CD8-positive, alpha-beta memory T cell (primary cell): ENCODE measurements around the gene GPN1. TPM values are rescaled to one million over a fixed set of nuclear protein-coding genes. Genes with fewer than 3 reads are reported as not detected.
"Not testable (repeated sequence)": the region's sequence is repeated elsewhere in the genome, so short reads cannot be mapped to it uniquely, and the experiment has no call there.

Experiments used
- CTCF ChIA-PET: fragments of 350-600 bp; sonication (Branson Sonifier 250); formaldehyde crosslinking; loops from one replicate; lab custom pipeline; 2021; ENCODE audit warnings: antibody characterized with exemption; lab: Charles Lee
- POLR2A ChIA-PET: fragments of 350-600 bp; sonication (Branson Sonifier 250); formaldehyde crosslinking; loops from one replicate; lab custom pipeline; 2021; ENCODE audit warnings: antibody characterized with exemption; lab: Charles Lee
- DNase-seq, 5 donors: peaks; one replicate each; pipeline versions ENCODE4 v3.0.0 to v3.0.0-alpha.2; 2020 to 2022; ENCODE audit warnings: mixed read lengths in 1 of 5
- H3K27ac ChIP-seq: one replicate; pipeline ENCODE4 v1.7.0; 2013; ENCODE audit warnings: low read depth, mild to moderate bottlenecking, low read length, moderate library complexity
- H3K27me3 ChIP-seq: 2 replicates; pipeline ENCODE4 v1.7.0; 2013; ENCODE audit warnings: low read length, mild to moderate bottlenecking; ENCODE audit not compliant: insufficient read depth, poor library complexity, severe bottlenecking
- H3K36me3 ChIP-seq: 2 replicates; pipeline ENCODE4 v1.7.0; 2013; ENCODE audit warnings: mild to moderate bottlenecking, low read length, moderate library complexity; ENCODE audit not compliant: insufficient read depth
- H3K4me1 ChIP-seq: 2 replicates; pipeline ENCODE4 v1.7.0; 2013; ENCODE audit warnings: mild to moderate bottlenecking, low read length, moderate library complexity; ENCODE audit not compliant: insufficient read depth
- H3K4me3 ChIP-seq: 2 replicates; pipeline ENCODE4 v1.7.0; 2013; ENCODE audit warnings: mild to moderate bottlenecking, low read length
- H3K9me3 ChIP-seq: 2 replicates; pipeline ENCODE4 v1.7.0; 2013; ENCODE audit warnings: mild to moderate bottlenecking, low read length
- H3K27ac Mint-ChIP-seq, 8 donors: one replicate each; pipeline ENCODE4 v1.8.0; 2020 to 2021; ENCODE audit warnings: mixed read lengths in 8 of 8, mild to moderate bottlenecking in 6 of 8, inconsistent platforms in 3 of 8, moderate library complexity in 3 of 8
- H3K27me3 Mint-ChIP-seq, 2 donors: one replicate each; pipeline ENCODE4 v1.8.0; 2020 to 2021; ENCODE audit warnings: mixed read lengths in 2 of 2, mild to moderate bottlenecking in 1 of 2, moderate library complexity in 1 of 2
- H3K36me3 Mint-ChIP-seq, 3 donors: one replicate each; pipeline ENCODE4 v1.8.0; 2020 to 2021; ENCODE audit warnings: mixed read lengths in 3 of 3, inconsistent platforms in 1 of 3, mild to moderate bottlenecking in 1 of 3
- H3K4me1 Mint-ChIP-seq, 3 donors: one replicate each; pipeline ENCODE4 v1.8.0; 2020 to 2021; ENCODE audit warnings: mixed read lengths in 3 of 3, inconsistent platforms in 1 of 3, mild to moderate bottlenecking in 1 of 3
- H3K4me3 Mint-ChIP-seq, 7 donors: one replicate each; pipeline ENCODE4 v1.8.0; 2020 to 2021; ENCODE audit warnings: mixed read lengths in 7 of 7, mild to moderate bottlenecking in 6 of 7, moderate library complexity in 4 of 7, inconsistent platforms in 2 of 7
- H3K9me3 Mint-ChIP-seq, 5 donors: one replicate each; pipeline ENCODE4 v1.8.0; 2020 to 2022; ENCODE audit warnings: mixed read lengths in 5 of 5, mild to moderate bottlenecking in 3 of 5, moderate library complexity in 2 of 5, inconsistent platforms in 1 of 5
- polyA plus RNA-seq: library from polyadenylated mRNA; unstranded; fragments of 300-500 nt; fragmentation: Illumina TruSeq; gene quantifications from one replicate; pipeline ENCODE4 v1.2.3, GENCODE V29; 2021
- total RNA-seq, 2 experiments: library from RNA; stranded (reverse); gene quantifications; one replicate each; pipeline ENCODE4 v1.2.3, GENCODE V29; 2021

The GPN1 gene
- total and polyA plus RNA-seq, 3 experiments from 2014 or later: 63.6 to 70.5 (median 67.3) TPM

DNA sequence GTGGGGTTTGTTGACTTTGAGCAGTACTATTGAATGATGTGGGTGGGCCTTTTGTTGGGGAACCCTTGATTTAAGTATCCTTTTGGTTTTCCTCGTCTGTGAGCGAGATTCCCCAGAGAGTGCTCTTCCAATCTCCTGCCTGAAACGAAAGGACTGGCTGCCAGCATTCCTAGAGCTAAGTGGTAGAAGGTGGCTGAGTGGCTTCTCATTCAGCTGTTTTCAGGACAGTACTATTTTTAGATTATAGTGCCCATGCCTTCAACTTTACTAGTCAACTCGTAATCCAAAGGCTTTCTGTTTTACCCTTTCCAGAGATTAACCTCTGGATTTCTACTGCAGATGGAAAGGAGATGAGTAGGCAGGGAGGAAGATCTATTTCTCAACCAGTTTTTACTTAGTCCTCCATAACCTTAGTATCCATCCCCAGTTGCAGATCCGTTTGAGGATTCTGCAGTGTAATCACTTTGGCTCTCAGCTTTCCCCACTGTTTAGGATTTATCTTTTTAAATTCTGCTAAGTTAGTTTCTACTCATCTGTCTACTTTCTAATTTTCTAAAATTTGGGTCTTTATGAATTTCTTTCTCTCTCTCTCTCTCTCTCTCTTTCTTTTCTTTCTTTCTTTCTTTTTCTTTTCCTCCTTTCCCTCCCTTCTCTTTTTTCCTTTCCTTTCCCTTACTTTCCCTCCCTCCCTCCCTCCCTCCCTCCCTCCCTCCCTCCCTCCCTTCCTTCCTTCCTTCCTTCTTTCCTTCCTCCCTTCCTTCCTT is 44.1 kb downstream of the GPN1 start:
- Histone ChIP-seq H3K9me3 (no peaks in the 10 kb centered on the region), H3K36me3 (peaks cover 33% of the 10 kb centered on the region), H3K27ac (no peak overlapping the region), H3K4me3 (no peak overlapping the region), H3K4me1 (no peaks in the 10 kb centered on the region), H3K27me3 (no peaks in the 10 kb centered on the region)
- Mint-ChIP-seq H3K36me3 (peaks cover 9 to 72% (median 14%) of the 10 kb centered on the region in 3 donors), H3K4me3 (no peak overlapping the region), H3K27ac (peak overlapping the region in 3 of 8 donors; percentile 9 to 73 (median 63)), H3K4me1 (peaks cover 4 to 16% (median 12%) of the 10 kb centered on the region in 3 donors), H3K9me3 (no peaks in the 10 kb centered on the region), H3K27me3 (no peaks in the 10 kb centered on the region)
- no peak for DNase-seq
- POLR2A ChIA-PET: interaction anchor here (0.7 kb wide), 1 partner anchor 26 kb away, joined by 3 read pairs; no protein-coding TSS in a partner anchor
- CTCF ChIA-PET: interaction anchor here (2.3 kb wide), 1 partner anchor 10 kb away, joined by 16 read pairs; no protein-coding TSS in a partner anchor

DNA sequence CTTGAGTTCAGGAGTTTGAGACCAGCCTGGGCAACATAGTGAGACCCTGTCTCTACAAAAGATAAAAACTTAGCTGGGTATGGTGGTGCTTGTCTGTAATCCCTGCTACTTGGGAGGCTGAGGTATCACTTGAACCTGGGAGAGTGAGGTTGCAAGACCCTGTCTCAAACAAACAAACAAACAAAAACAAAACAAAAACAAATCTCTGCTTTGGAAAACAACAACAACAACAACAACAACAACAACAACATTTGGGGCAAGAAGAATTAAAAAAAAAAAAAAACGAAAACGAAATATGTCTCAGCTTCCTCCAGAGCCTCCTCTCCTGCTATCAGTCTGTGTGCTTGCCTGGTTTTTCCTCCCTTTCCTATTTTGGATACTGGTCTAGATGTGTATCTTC is 51.7 kb downstream of the GPN1 start:
- no peak for DNase-seq
- ChIA-PET CTCF (no interaction called here), POLR2A (no interaction called here)
- H3K27me3 ChIP-seq: no peaks in the 10 kb centered on the region
- H3K4me1 ChIP-seq: peaks cover 18% of the 10 kb centered on the region
- Mint-ChIP-seq H3K36me3 (peaks cover 4 to 70% (median 9%) of the 10 kb centered on the region in 3 donors), H3K4me1 (peaks cover 22 to 24% (median 23%) of the 10 kb centered on the region in 3 donors), H3K27me3 (peaks cover 0 to 1% of the 10 kb centered on the region in 2 donors), H3K4me3 (no peak overlapping the region), H3K27ac (peak overlapping the region in 6 of 8 donors; percentile 2 to 93 (median 15)), H3K9me3 (no peaks in the 10 kb centered on the region)
- no peak overlapping the region for H3K4me3 ChIP-seq
- H3K36me3 ChIP-seq: peaks cover 32% of the 10 kb centered on the region
- H3K27ac ChIP-seq: no peak overlapping the region
- no peaks in the 10 kb centered on the region for H3K9me3 ChIP-seq

DNA sequence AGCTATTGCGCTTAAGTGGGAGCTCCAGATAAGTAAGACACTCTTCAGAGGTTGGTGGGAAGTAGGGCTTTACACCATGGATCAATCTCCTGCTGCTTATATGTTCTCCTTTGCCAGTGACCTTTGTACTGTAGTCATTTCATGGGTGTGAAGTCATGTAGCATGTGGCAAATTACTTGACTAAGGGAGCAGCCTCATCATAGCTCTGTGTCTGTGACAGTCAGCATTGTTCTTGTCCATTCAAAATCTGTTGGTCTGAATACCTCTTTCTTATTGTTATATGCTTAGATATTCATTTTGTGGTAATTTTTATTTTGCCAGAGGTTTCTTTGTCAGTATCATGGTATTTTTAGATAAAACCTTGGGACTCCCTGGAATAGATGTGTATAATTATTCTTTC is 53.0 kb downstream of the GPN1 start:
- DNase-seq: no peak
- Mint-ChIP-seq H3K27ac (peak overlapping the region in 4 of 8 donors; percentile 12 to 81 (median 28)), H3K36me3 (peaks cover 4 to 72% (median 9%) of the 10 kb centered on the region in 3 donors), H3K9me3 (no peaks in the 10 kb centered on the region), H3K27me3 (peaks cover 0 to 1% of the 10 kb centered on the region in 2 donors), H3K4me3 (no peak overlapping the region), H3K4me1 (peaks cover 26 to 31% (median 31%) of the 10 kb centered on the region in 3 donors)
- H3K27me3 ChIP-seq: no peaks in the 10 kb centered on the region
- CTCF ChIA-PET: interaction anchor here (1.1 to 3.5 kb wide), 5 partner anchors 8 to 811 kb away, joined by 3 to 28 read pairs (median 3); partner anchors contain the start of genes SLC4A1AP and SUPT7L
- H3K4me3 ChIP-seq: no peak overlapping the region
- no peaks in the 10 kb centered on the region for H3K9me3 ChIP-seq
- POLR2A ChIA-PET: interaction anchor here (0.8 kb wide), 1 partner anchor 166 kb away, joined by 5 read pairs; no protein-coding TSS in a partner anchor
- H3K4me1 ChIP-seq: peaks cover 24% of the 10 kb centered on the region
- H3K36me3 ChIP-seq: peaks cover 26% of the 10 kb centered on the region
- H3K27ac ChIP-seq: no peak overlapping the region

DNA sequence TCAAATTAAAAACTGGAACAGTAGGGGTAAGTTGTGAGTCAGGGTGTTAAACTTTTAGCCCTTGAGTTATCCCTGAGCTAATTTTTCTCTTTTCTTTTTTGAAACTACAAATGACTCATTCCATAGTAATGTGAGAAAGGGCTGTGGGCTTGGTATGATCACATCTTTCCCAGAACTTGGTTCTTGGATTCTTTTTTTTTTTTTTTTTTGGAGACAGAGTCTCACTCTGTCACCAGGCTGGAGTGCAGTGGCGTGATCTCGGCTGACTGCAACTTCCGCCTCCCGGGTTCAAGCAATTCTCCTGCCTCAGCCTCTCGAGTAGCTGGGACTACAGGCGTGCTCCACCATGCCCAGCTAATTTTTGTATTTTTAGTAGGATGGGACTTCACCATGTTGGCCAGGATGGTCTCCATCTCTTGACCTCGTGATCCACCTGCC is 53.5 kb downstream of the GPN1 start:
- not testable (repeated sequence) for H3K27me3 ChIP-seq, H3K27me3 Mint-ChIP-seq, H3K9me3 Mint-ChIP-seq, DNase-seq, H3K9me3 ChIP-seq, H3K4me3 ChIP-seq, H3K4me3 Mint-ChIP-seq, H3K27ac ChIP-seq
- Histone ChIP-seq H3K4me1 (peaks cover 24% of the 10 kb centered on the region), H3K36me3 (peaks cover 21% of the 10 kb centered on the region)
- ChIA-PET CTCF (interaction anchor here (0.7 to 3.7 kb wide), 14 partner anchors 9 to 810 kb away, joined by 3 to 28 read pairs (median 4); partner anchors contain the start of genes PPM1G, SLC4A1AP and SUPT7L), POLR2A (interaction anchor here (0.8 kb wide), 1 partner anchor 166 kb away, joined by 5 read pairs; no protein-coding TSS in a partner anchor)
- H3K27ac Mint-ChIP-seq: peak overlapping the region in 4 of 8 donors; percentile 12 to 54 (median 28)
- H3K36me3 Mint-ChIP-seq: peaks cover 4 to 70% (median 9%) of the 10 kb centered on the region in 3 donors
- peaks cover 26 to 31% (median 31%) of the 10 kb centered on the region in 3 donors for H3K4me1 Mint-ChIP-seq

DNA sequence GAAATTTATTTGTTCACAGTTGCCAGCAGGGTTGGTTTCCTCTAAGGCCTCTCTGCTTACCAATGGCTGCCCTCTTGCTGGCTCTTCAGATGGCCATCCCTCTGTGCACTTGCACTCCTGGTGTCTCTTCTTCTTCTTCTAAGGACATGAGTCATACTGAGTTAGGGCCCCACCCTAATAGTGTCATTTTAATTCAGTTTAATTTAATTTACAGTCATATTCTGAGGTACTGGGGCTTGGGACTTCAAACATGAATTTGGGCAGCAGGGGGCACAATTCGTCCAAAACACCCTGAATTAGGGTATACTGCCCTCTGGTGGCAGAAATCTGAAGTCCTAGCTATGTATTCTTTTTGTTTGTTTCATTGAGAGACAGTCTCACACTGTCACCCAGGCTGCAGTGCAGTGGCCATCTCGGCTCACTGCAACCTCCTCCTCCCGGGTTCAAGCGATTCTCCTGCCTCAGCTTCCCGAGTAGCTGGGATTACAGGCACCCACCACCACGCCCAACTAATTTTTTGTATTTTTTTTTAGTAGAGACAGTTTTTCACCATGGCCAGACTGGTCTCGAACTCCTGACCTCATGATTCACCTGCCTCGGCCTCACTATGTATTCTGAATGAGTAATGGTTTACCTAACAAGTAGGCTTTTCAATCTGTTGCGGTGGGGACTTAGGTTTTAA is 54.7 kb downstream of the GPN1 start:
- peak; percentile 78 to 85 (median 82) for DNase-seq
- peaks cover 26 to 31% (median 31%) of the 10 kb centered on the region in 3 donors for H3K4me1 Mint-ChIP-seq
- peaks cover 0 to 73% (median 10%) of the 10 kb centered on the region in 3 donors for H3K36me3 Mint-ChIP-seq
- Histone ChIP-seq H3K36me3 (peaks cover 20% of the 10 kb centered on the region), H3K27me3 (no peaks in the 10 kb centered on the region), H3K4me1 (peaks cover 24% of the 10 kb centered on the region), H3K4me3 (no peak overlapping the region), H3K9me3 (no peaks in the 10 kb centered on the region), H3K27ac (peak overlapping the region; percentile 1)
- H3K4me3 Mint-ChIP-seq: peak overlapping the region in 6 of 7 donors; percentile 30 to 82 (median 59)
- H3K9me3 Mint-ChIP-seq: no peaks in the 10 kb centered on the region
- peak overlapping the region; percentile 79 to 99 (median 94) for H3K27ac Mint-ChIP-seq
- ChIA-PET POLR2A (interaction anchor here (1.0 kb wide), 1 partner anchor 20 kb away, joined by 3 read pairs; the partner anchor contains the start of genes SLC4A1AP and SUPT7L), CTCF (interaction anchor here (0.5 to 3.7 kb wide), 30 partner anchors 9 to 770 kb away, joined by 3 to 28 read pairs (median 4); partner anchors contain the start of genes PPM1G, SLC4A1AP and SUPT7L)
- H3K27me3 Mint-ChIP-seq: peaks cover 0 to 1% of the 10 kb centered on the region in 2 donors

DNA sequence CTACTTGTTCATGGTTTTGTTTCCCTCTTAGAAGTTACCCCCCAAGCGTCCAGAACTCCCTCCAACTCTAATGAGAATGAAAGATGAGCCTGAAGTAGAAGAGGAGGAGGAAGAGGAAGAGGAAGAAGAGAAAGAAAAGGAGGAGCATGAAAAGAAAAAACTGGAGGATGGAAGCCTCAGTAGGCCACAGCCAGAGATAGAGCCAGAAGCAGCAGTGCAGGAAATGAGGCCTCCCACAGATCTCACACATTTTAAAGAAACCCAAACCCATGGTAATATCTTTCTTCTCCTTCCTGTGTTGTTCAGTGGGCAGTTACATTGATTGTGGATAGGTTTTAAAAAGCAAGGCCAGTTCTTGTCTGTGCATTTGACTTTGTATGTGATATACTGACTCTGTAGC is 56.2 kb downstream of the GPN1 start:
- H3K4me1 Mint-ChIP-seq: peaks cover 26 to 31% (median 31%) of the 10 kb centered on the region in 3 donors
- H3K27me3 ChIP-seq, POLR2A ChIA-PET, H3K9me3 Mint-ChIP-seq, H3K4me3 ChIP-seq, H3K9me3 ChIP-seq, H3K27me3 Mint-ChIP-seq, H3K27ac ChIP-seq: not testable (repeated sequence)
- H3K4me3 Mint-ChIP-seq: peak overlapping the region in 6 of 7 donors; percentile 25 to 73 (median 56)
- H3K4me1 ChIP-seq: peaks cover 24% of the 10 kb centered on the region
- H3K27ac Mint-ChIP-seq: peak overlapping the region; percentile 6 to 98 (median 84)
- CTCF ChIA-PET: interaction anchor here (1.5 to 3.7 kb wide), 7 partner anchors 10 to 525 kb away, joined by 3 to 28 read pairs (median 11); partner anchors contain the start of genes SLC4A1AP and SUPT7L
- peaks cover 0 to 68% (median 8%) of the 10 kb centered on the region in 3 donors for H3K36me3 Mint-ChIP-seq
- DNase-seq: peak in 1 of 5 donors; percentile 31
- peaks cover 21% of the 10 kb centered on the region for H3K36me3 ChIP-seq

DNA sequence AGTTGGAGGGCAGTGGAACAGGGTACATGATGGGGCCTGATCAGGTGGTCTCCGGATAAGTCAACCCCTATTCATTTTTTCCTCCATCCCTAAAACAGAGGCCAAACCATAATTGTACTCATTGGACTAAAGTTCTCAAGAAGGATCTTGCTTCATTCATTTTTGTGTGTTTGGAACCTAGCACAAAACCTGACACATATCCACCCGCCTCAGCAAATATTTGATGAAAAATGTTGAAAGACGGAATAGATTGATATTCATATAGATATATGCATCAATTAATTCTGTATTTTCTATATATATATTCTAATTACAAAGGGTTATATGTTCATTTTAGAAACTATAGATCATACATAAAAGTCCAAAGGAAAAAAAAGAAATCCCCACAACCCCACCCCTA is 56.7 kb downstream of the GPN1 start:
- Mint-ChIP-seq H3K4me1 (peaks cover 26 to 31% (median 31%) of the 10 kb centered on the region in 3 donors), H3K36me3 (peaks cover 0 to 67% (median 9%) of the 10 kb centered on the region in 3 donors), H3K9me3 (no peaks in the 10 kb centered on the region), H3K27ac (peak overlapping the region; percentile 6 to 98 (median 84)), H3K4me3 (peak overlapping the region in 3 of 7 donors; percentile 49 to 73 (median 64)), H3K27me3 (peaks cover 0 to 1% of the 10 kb centered on the region in 2 donors)
- ChIA-PET CTCF (interaction anchor here (3.7 kb wide), 1 partner anchor 18 kb away, joined by 16 read pairs; no protein-coding TSS in a partner anchor), POLR2A (no interaction called here)
- Histone ChIP-seq H3K9me3 (no peaks in the 10 kb centered on the region), H3K4me1 (peaks cover 24% of the 10 kb centered on the region), H3K4me3 (no peak overlapping the region), H3K36me3 (peaks cover 21% of the 10 kb centered on the region), H3K27me3 (no peaks in the 10 kb centered on the region), H3K27ac (no peak overlapping the region)
- DNase-seq: no peak
